HepG2 (cell line): ENCODE data around the gene SRSF2. TPM values are rescaled to one million over a fixed set of nuclear protein-coding genes. Genes with fewer than 3 reads are reported as not detected.

Experiments
- ATAC-seq: fragments of 200-7000 bp; cut with Tn5 transposase; 3 replicates; pipeline ENCODE4 v1.9.1; 2020; ENCODE audit warnings: mild to moderate bottlenecking, moderate library complexity
- BruUV-seq: library from RNA; stranded (reverse); fragments of 400-500 nt; replicated peaks from 2 replicates; lab custom pipeline; 2021; lab: Mats Ljungman, UMichigan
- CTCF ChIA-PET: fragments of 300-600 bp; formaldehyde crosslinking; extraction: SDS; loops from one replicate; lab custom pipeline; 2021; ENCODE audit warnings: low total read pairs, inconsistent platforms, low intra/inter-chr PET ratio; lab: Yijun Ruan, JAX
- POLR2A ChIA-PET: fragments of 350-600 bp; sonication (Branson Sonifier 250); formaldehyde crosslinking; loops from one replicate; lab custom pipeline; 2020; ENCODE audit warnings: antibody characterized with exemption, inconsistent platforms; lab: Yijun Ruan, JAX
- DNase-seq: peaks from one replicate; pipeline ENCODE4 v3.0.0-alpha.2; 2015; ENCODE audit warnings: low spot score
- FAIRE-seq: peaks from 3 replicates; lab custom pipeline; 2011; peaks lifted over from hg19 to GRCh38; lab: Jason Lieb, UNC
- H2AFZ ChIP-seq: one replicate; pipeline ENCODE4 v1.6.1; 2011; ENCODE audit warnings: low read length, inconsistent platforms
- H3K27ac ChIP-seq: fragments of 300-600 bp; 3 replicates; pipeline ENCODE4 v1.8.0; 2011; ENCODE audit warnings: mixed run types, mild to moderate bottlenecking, mixed read lengths, low read length, inconsistent platforms; ENCODE audit not compliant: insufficient read depth; ENCODE audit errors: extremely low read length
- H3K27me3 ChIP-seq, 2 experiments: fragments of 200-600 bp in 1 of 2; 2 replicates in 1 of 2; 3 replicates in 1 of 2; pipeline versions ENCODE4 v1.6.0 to v1.8.0; 2011; ENCODE audit warnings: low read length in 2 of 2, mild to moderate bottlenecking in 2 of 2, moderate library complexity in 2 of 2, inconsistent platforms in 1 of 2; ENCODE audit not compliant: insufficient read depth in 2 of 2, control insufficient read depth in 1 of 2
- H3K36me3 ChIP-seq, 2 experiments: fragments of 200-600 bp in 1 of 2; replicated peaks in 1 of 2; 2 replicates in 1 of 2; 3 replicates in 1 of 2; pipeline versions ENCODE4 v1.5.1 to v1.8.0; 2011; ENCODE audit warnings: low read length in 2 of 2, inconsistent platforms in 1 of 2; ENCODE audit not compliant: insufficient read depth in 2 of 2, control insufficient read depth in 1 of 2
- H3K4me1 ChIP-seq: 2 replicates; pipeline ENCODE4 v1.5.1; 2012; ENCODE audit warnings: low read length, inconsistent platforms; ENCODE audit not compliant: insufficient read depth
- H3K4me2 ChIP-seq: 2 replicates; pipeline ENCODE4 v1.6.0; 2011; ENCODE audit warnings: low read depth, low read length, inconsistent platforms
- H3K4me3 ChIP-seq, 3 experiments: fragments of 200-600 bp in 1 of 3; sonication (generic), shearing (Covaris generic) in 1 of 3; replicated peaks in 1 of 3; 2 replicates each; pipeline ENCODE4 v1.5.1; 2011 to 2016; ENCODE audit warnings: low read length in 3 of 3, inconsistent platforms in 2 of 3, low read depth in 2 of 3, mild to moderate bottlenecking in 2 of 3, control low read depth in 1 of 3, mixed read lengths in 1 of 3; ENCODE audit not compliant: insufficient read depth in 1 of 3
- H3K79me2 ChIP-seq: one replicate; pipeline ENCODE4 v1.6.1; 2011; ENCODE audit warnings: low read length, inconsistent platforms; ENCODE audit not compliant: insufficient read depth
- H3K9ac ChIP-seq: 2 replicates; pipeline ENCODE4 v1.6.0; 2011; ENCODE audit warnings: mild to moderate bottlenecking, low read depth, low read length, inconsistent platforms; ENCODE audit not compliant: insufficient read depth
- H3K9me3 ChIP-seq: 2 replicates; pipeline ENCODE4 v1.5.1; 2012; ENCODE audit warnings: mild to moderate bottlenecking, low read length
- H4K20me1 ChIP-seq: 2 replicates; pipeline ENCODE4 v1.6.0; 2011; ENCODE audit warnings: inconsistent platforms, mild to moderate bottlenecking, low read length, moderate library complexity; ENCODE audit not compliant: insufficient read depth
- ASH2L ChIP-seq: fragments of 300-600, 200-600 bp; sonication (generic); IDR thresholded peaks from 2 replicates; pipeline ENCODE4 v1.7.0; 2017; ENCODE audit warnings: low read depth, mild to moderate bottlenecking, moderate library complexity, mixed read lengths, low read length; ENCODE audit not compliant: insufficient read length
- GFI1 ChIP-seq: sonication (generic); formaldehyde crosslinking; IDR thresholded peaks from 2 replicates; pipeline ENCODE4 v1.5.0; 2020; ENCODE audit warnings: missing genetic modification reagents, mild to moderate bottlenecking, borderline replicate concordance
- MXD4 ChIP-seq: IDR thresholded peaks from 2 replicates; pipeline ENCODE4 v1.6.1; 2016; ENCODE audit warnings: mild to moderate bottlenecking, missing biosample characterization, missing genetic modification reagents
- PTBP1 ChIP-seq: fragments of 200-400 bp; formaldehyde crosslinking; IDR thresholded peaks from 2 replicates; pipeline ENCODE4 v1.6.1; 2018; ENCODE audit warnings: low read length, low read depth; ENCODE audit not compliant: poor library complexity, severe bottlenecking
- RBM22 ChIP-seq: fragments of 200-400 bp; formaldehyde crosslinking; optimal IDR thresholded peaks from 2 replicates; pipeline ENCODE3; 2017; ENCODE audit warnings: mild to moderate bottlenecking, low read length, moderate library complexity
- ZNF335 ChIP-seq: sonication (generic); formaldehyde crosslinking; IDR thresholded peaks from 2 replicates; pipeline ENCODE4 v1.4.0; 2020; ENCODE audit warnings: missing genetic modification reagents
- WGBS: methylation state at CpG from one replicate; pipeline ENCODE4 v1.1.6; 2017; ENCODE audit warnings: low lambda C conversion rate; 5-methylcytosine and 5-hydroxymethylcytosine counted together
- in situ Hi-C: cut with HindIII; loops from 2 replicates; pipeline ENCODE4 v1.10.0; 2017; ENCODE audit warnings: low pct_unique_long_range_greater_than_20kb; ENCODE audit not compliant: extremely low pct_ligation_motif_present
- intact Hi-C: fragments of 100-400 bp; cut with micrococcal nuclease; formaldehyde crosslinking; loops from one replicate; pipeline ENCODE4 v1.10.0; 2022; ENCODE audit not compliant: unreplicated experiment
- polyA plus RNA-seq, 8 experiments: library from polyadenylated mRNA; depleted of rRNA in 3 of 8; stranded (reverse) in 7 of 8; unstranded in 1 of 8; fragments of >200 nt; fragmentation: Illumina TruSeq in 4 of 8; extraction: Trizol in 4 of 8; gene quantifications; 2 replicates each; pipeline versions ENCODE4 v1.2.1 to v1.2.3, GENCODE V29; 2011 to 2016; ENCODE audit warnings: low read depth in 4 of 8, missing spikeins in 1 of 8, mixed read lengths in 1 of 8; ENCODE audit not compliant: insufficient read depth in 1 of 8
- total RNA-seq, 5 experiments: library from RNA; depleted of rRNA; stranded (reverse); fragments of >200 nt; fragmentation: Illumina TruSeq; extraction: Trizol; gene quantifications; 2 replicates each; pipeline ENCODE4 v1.2.3, GENCODE V29; 2016; ENCODE audit warnings: low read depth in 1 of 5
- TF ChIP-seq, protein P1 (sequence below): sonication (generic); formaldehyde crosslinking; IDR thresholded peaks from 2 replicates; pipeline ENCODE4 v1.9.0; 2021; ENCODE audit warnings: missing genetic modification reagents, borderline replicate concordance
- TF ChIP-seq, protein P2 (sequence below): IDR thresholded peaks from 2 replicates; pipeline ENCODE4 v1.4.0; 2020; ENCODE audit warnings: mild to moderate bottlenecking, missing genetic modification reagents
- TF ChIP-seq, protein P3 (sequence below): IDR thresholded peaks from 2 replicates; pipeline ENCODE4 v1.6.1; 2018; ENCODE audit warnings: missing genetic modification reagents, mild to moderate bottlenecking, missing compliant biosample characterization

Gene SRSF2
- total and polyA plus RNA-seq, 2 of the 13 experiments (the other 11 are each of a cell fraction or from before 2014, with no cell fraction given) = 306 to 319 TPM

DNA sequence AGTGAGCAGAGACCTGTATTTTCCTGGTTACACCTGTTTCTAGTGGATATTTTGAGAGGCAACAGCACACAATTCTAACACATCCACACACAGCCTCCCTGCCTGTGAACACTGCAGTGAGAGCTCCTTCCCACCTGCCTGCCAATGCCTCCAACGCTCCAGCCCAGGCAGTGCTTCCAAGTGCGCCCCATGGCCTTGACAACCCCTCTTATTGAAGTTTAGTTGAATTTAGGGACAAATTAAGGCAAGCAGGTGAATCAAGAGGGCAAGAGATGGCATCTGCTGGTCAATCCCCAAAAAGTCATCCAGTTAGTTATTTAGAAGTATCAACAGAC, 21.7 kb downstream of the SRSF2 start:
- no peak for FAIRE-seq
- peaks cover 25 to 64% of the 10 kb centered on the region in 2 experiments for H3K36me3 ChIP-seq
- no peak overlapping the region for H3K27ac ChIP-seq
- no peak overlapping the region for H3K4me2 ChIP-seq
- BruUV-seq = no TSS peak
- H3K4me3 ChIP-seq = no peak overlapping the region
- TF ChIP-seq MXD4 (CRISPR knock-in tag) (no peak), ZNF335 (CRISPR knock-in tag) (no peak), RBM22 (peak; percentile 21)
- H3K4me1 ChIP-seq = peaks cover 21% of the 10 kb centered on the region
- 92% methylated on average over 2 of the region's 2 CpGs for WGBS
- in situ Hi-C loops = loop anchor here (5.0 kb wide), 1 partner anchor 33 kb away; no protein-coding TSS in a partner anchor
- H3K27me3 ChIP-seq = no peaks in the 10 kb centered on the region
- no peak for DNase-seq
- no peak overlapping the region for H2AFZ ChIP-seq
- H3K79me2 ChIP-seq = no peaks in the 10 kb centered on the region
- H3K9me3 ChIP-seq = no peaks in the 10 kb centered on the region
- intact Hi-C loops = loop anchor here (2.0 kb wide), 1 partner anchor 43 kb away; no protein-coding TSS in a partner anchor
- no peak overlapping the region for H3K9ac ChIP-seq
- no peak for ATAC-seq
- POLR2A ChIA-PET = no interaction called here
- CTCF ChIA-PET = interaction anchor here (0.7 to 2.2 kb wide), 3 partner anchors 32 to 193 kb away, joined by 4 to 17 read pairs (median 4); no protein-coding TSS in a partner anchor
- no peaks in the 10 kb centered on the region; the same call in 1 of the 2 replicates for H4K20me1 ChIP-seq

DNA sequence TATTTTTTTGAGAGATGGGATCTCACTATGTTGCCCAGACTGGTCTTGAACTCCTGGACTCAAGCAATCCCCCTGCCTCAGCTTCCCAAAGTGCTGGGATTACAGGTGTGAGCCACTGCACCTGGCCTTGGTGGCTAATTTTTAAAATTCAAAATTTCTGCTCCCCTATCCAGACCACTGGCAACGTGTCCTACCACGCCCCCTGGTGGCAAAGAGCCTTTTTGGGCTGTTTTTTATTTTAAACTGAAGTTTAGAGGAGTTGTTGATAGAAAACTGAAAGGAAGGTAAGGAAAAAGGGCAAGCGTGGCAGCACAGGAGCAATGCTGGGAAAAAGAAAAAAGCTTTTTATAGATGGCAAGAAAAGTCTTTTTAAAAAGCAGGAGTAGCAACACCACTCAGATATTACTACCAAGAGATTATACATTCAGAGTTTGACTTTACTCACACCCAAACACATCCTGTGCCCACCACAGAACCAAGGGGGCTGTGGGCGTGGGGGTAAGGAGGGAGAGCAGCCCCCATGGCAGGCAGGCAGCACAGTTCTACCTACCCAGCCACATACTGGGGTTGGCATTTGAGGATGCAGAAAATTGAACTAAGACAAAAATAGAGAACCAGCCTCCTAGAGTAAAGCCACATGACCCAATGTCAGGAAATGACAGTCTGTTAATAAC, 22.2 kb downstream of the SRSF2 start:
- intact Hi-C loops = loop anchor here (2.0 kb wide), 1 partner anchor 42 kb away; no protein-coding TSS in a partner anchor
- TF ChIP-seq ASH2L (peak; percentile 20), PTBP1 (no peak), GFI1 (CRISPR knock-in tag) (0 out of 2 replicates have a peak, but pooled peaks have one; percentile 29)
- TF ChIP-seq, protein P1, sequence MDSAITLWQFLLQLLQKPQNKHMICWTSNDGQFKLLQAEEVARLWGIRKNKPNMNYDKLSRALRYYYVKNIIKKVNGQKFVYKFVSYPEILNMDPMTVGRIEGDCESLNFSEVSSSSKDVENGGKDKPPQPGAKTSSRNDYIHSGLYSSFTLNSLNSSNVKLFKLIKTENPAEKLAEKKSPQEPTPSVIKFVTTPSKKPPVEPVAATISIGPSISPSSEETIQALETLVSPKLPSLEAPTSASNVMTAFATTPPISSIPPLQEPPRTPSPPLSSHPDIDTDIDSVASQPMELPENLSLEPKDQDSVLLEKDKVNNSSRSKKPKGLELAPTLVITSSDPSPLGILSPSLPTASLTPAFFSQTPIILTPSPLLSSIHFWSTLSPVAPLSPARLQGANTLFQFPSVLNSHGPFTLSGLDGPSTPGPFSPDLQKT (CRISPR knock-in tag) = no peak
- TF ChIP-seq, protein P2, sequence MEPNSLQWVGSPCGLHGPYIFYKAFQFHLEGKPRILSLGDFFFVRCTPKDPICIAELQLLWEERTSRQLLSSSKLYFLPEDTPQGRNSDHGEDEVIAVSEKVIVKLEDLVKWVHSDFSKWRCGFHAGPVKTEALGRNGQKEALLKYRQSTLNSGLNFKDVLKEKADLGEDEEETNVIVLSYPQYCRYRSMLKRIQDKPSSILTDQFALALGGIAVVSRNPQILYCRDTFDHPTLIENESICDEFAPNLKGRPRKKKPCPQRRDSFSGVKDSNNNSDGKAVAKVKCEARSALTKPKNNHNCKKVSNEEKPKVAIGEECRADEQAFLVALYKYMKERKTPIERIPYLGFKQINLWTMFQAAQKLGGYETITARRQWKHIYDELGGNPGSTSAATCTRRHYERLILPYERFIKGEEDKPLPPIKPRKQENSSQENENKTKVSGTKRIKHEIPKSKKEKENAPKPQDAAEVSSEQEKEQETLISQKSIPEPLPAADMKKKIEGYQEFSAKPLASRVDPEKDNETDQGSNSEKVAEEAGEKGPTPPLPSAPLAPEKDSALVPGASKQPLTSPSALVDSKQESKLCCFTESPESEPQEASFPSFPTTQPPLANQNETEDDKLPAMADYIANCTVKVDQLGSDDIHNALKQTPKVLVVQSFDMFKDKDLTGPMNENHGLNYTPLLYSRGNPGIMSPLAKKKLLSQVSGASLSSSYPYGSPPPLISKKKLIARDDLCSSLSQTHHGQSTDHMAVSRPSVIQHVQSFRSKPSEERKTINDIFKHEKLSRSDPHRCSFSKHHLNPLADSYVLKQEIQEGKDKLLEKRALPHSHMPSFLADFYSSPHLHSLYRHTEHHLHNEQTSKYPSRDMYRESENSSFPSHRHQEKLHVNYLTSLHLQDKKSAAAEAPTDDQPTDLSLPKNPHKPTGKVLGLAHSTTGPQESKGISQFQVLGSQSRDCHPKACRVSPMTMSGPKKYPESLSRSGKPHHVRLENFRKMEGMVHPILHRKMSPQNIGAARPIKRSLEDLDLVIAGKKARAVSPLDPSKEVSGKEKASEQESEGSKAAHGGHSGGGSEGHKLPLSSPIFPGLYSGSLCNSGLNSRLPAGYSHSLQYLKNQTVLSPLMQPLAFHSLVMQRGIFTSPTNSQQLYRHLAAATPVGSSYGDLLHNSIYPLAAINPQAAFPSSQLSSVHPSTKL (CRISPR knock-in tag) = peak; percentile 30; the same call in 1 of the 2 replicates
- TF ChIP-seq, protein P3, sequence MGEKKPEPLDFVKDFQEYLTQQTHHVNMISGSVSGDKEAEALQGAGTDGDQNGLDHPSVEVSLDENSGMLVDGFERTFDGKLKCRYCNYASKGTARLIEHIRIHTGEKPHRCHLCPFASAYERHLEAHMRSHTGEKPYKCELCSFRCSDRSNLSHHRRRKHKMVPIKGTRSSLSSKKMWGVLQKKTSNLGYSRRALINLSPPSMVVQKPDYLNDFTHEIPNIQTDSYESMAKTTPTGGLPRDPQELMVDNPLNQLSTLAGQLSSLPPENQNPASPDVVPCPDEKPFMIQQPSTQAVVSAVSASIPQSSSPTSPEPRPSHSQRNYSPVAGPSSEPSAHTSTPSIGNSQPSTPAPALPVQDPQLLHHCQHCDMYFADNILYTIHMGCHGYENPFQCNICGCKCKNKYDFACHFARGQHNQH (CRISPR knock-in tag) = 0 out of 2 replicates have a peak, but pooled peaks have one; percentile 25

More for the DNA sequence above, 22.2 kb downstream of the SRSF2 start:
- Histone ChIP-seq H3K4me1 (peaks cover 22% of the 10 kb centered on the region), H3K4me2 (no peak overlapping the region), H4K20me1 (no peaks in the 10 kb centered on the region; the same call in 1 of the 2 replicates), H3K4me3 (no peak overlapping the region), H3K79me2 (no peaks in the 10 kb centered on the region), H3K36me3 (peaks cover 23 to 59% of the 10 kb centered on the region in 2 experiments), H3K9ac (no peak overlapping the region), H3K9me3 (no peaks in the 10 kb centered on the region), H2AFZ (no peak overlapping the region), H3K27me3 (no peaks in the 10 kb centered on the region), H3K27ac (no peak overlapping the region)
- ChIA-PET CTCF (interaction anchor here (0.7 to 2.2 kb wide), 3 partner anchors 32 to 192 kb away, joined by 4 to 17 read pairs (median 4); no protein-coding TSS in a partner anchor), POLR2A (no interaction called here)
- peak; percentile 43 for FAIRE-seq
- WGBS = 38% methylated on average over 4 of the region's 4 CpGs
- in situ Hi-C loops = loop anchor here (5.0 kb wide), 1 partner anchor 33 kb away; no protein-coding TSS in a partner anchor
- DNase-seq = no peak
- peak; percentile 14; the same call in 2 of the 3 replicates for ATAC-seq
- BruUV-seq = no TSS peak
